Measurements from ENCODE around the gene DLG2. TPM values are rescaled to one million over a fixed set of nuclear protein-coding genes. Genes with fewer than 3 reads are reported as not detected.

Gene DLG2
- total and polyA plus RNA-seq, 7 donors = 0.60 to 25.8 (median 9.7) TPM; not detected in 1

GRCh38 chr11:83908298-83908856 lies 1718.8 kb downstream of the DLG2 start:
- no peaks in the 10 kb centered on the region for H3K36me3 ChIP-seq
- intact Hi-C loops (cut with DNase I) = no loop called here
- DNase-seq = no peak
- WGBS, 2 donors = 69 to 85% methylated on average over 7 of the region's 7 CpGs
- no peaks in the 10 kb centered on the region for H3K27me3 ChIP-seq
- no peaks in the 10 kb centered on the region for H3K9me3 ChIP-seq
- H3K4me1 ChIP-seq = no peaks in the 10 kb centered on the region
- TF ChIP-seq, protein P1, sequence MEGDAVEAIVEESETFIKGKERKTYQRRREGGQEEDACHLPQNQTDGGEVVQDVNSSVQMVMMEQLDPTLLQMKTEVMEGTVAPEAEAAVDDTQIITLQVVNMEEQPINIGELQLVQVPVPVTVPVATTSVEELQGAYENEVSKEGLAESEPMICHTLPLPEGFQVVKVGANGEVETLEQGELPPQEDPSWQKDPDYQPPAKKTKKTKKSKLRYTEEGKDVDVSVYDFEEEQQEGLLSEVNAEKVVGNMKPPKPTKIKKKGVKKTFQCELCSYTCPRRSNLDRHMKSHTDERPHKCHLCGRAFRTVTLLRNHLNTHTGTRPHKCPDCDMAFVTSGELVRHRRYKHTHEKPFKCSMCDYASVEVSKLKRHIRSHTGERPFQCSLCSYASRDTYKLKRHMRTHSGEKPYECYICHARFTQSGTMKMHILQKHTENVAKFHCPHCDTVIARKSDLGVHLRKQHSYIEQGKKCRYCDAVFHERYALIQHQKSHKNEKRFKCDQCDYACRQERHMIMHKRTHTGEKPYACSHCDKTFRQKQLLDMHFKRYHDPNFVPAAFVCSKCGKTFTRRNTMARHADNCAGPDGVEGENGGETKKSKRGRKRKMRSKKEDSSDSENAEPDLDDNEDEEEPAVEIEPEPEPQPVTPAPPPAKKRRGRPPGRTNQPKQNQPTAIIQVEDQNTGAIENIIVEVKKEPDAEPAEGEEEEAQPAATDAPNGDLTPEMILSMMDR (IDR thresholded peaks at IDR 0.05) = no peak
- TF ChIP-seq POLR2AphosphoS5 (IDR thresholded peaks at IDR 0.05) = no peak
- TF ChIP-seq EP300 (IDR thresholded peaks at IDR 0.05) = no peak
- TF ChIP-seq POLR2A (IDR thresholded peaks at IDR 0.05) = no peak
- H3K4me3 ChIP-seq = no peak overlapping the region
- H3K27ac ChIP-seq = no peak overlapping the region

GRCh38 chr11:83895516-83895915 lies 1731.6 kb downstream of the DLG2 start:
- H3K27ac ChIP-seq = no peak overlapping the region
- no peak overlapping the region for H3K4me3 ChIP-seq
- H3K27me3 ChIP-seq = no peaks in the 10 kb centered on the region
- TF ChIP-seq POLR2A (IDR thresholded peaks at IDR 0.05) (no peak), EP300 (IDR thresholded peaks at IDR 0.05) (no peak), POLR2AphosphoS5 (IDR thresholded peaks at IDR 0.05) (no peak)
- TF ChIP-seq, protein P1 (IDR thresholded peaks at IDR 0.05) = no peak
- H3K4me1 ChIP-seq = no peaks in the 10 kb centered on the region
- no peaks in the 10 kb centered on the region for H3K9me3 ChIP-seq
- no peak for DNase-seq
- no peaks in the 10 kb centered on the region for H3K36me3 ChIP-seq
- intact Hi-C loops (cut with DNase I) = no loop called here

- DNase-seq = no peak
- Histone ChIP-seq H3K4me3 (no peak overlapping the region), H3K27ac (no peak overlapping the region), H3K4me1 (no peaks in the 10 kb centered on the region), H3K27me3 (no peaks in the 10 kb centered on the region), H3K36me3 (no peaks in the 10 kb centered on the region), H3K9me3 (no peaks in the 10 kb centered on the region)
- intact Hi-C loops (cut with DNase I) = no loop called here
- TF ChIP-seq POLR2A (IDR thresholded peaks at IDR 0.05) (no peak), POLR2AphosphoS5 (IDR thresholded peaks at IDR 0.05) (no peak), EP300 (IDR thresholded peaks at IDR 0.05) (no peak)
- TF ChIP-seq, protein P1 (IDR thresholded peaks at IDR 0.05) = no peak
- WGBS, 2 donors = 86 to 90% methylated on average over 1 of the region's 1 CpG
These were observed 1745.7 kb downstream of the DLG2 start for GRCh38 chr11:83881428-83881827.

DNA sequence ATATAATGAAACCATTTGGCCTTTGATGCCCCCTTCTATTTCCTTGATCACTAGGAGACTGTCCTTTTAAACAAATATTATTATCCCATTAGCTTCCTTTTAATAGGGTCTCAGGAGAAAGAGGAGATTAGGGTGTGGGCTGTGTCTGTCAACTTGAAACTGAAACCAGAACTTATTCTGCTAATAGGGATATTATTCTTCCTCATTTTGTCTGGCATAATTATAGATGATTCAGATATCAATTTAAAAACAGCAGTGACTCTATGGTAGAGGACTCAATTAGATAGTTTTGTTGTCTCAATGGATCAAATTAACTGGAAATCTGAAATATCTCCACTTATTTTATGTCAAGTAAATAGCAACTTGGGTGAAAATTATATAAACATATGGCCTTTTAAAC lies 1756.1 kb downstream of the DLG2 start:
- Histone ChIP-seq H3K4me1 (no peaks in the 10 kb centered on the region), H3K9me3 (no peaks in the 10 kb centered on the region), H3K36me3 (no peaks in the 10 kb centered on the region), H3K4me3 (no peak overlapping the region), H3K27ac (no peak overlapping the region), H3K27me3 (no peaks in the 10 kb centered on the region)
- no peak for DNase-seq
- intact Hi-C loops (cut with DNase I) = no loop called here
- TF ChIP-seq POLR2A (IDR thresholded peaks at IDR 0.05) (no peak), EP300 (IDR thresholded peaks at IDR 0.05) (no peak), POLR2AphosphoS5 (IDR thresholded peaks at IDR 0.05) (no peak)
- TF ChIP-seq, protein P1 (IDR thresholded peaks at IDR 0.05) = no peak

- intact Hi-C loops (cut with DNase I) = no loop called here
- TF ChIP-seq, protein P1 (IDR thresholded peaks at IDR 0.05) = no peak
- TF ChIP-seq POLR2AphosphoS5 (IDR thresholded peaks at IDR 0.05) = no peak
These were observed 1760.5 kb downstream of the DLG2 start for GRCh38 chr11:83866655-83867054.

More at GRCh38 chr11:83866655-83867054, 1760.5 kb downstream of the DLG2 start:
- Histone ChIP-seq H3K9me3 (no peaks in the 10 kb centered on the region), H3K27ac (no peak overlapping the region), H3K27me3 (no peaks in the 10 kb centered on the region), H3K4me1 (peaks cover 0 to 5% (median 0%) of the 10 kb centered on the region in 4 donors), H3K4me3 (no peak overlapping the region), H3K36me3 (no peaks in the 10 kb centered on the region)
- 76 to 83% methylated on average over 5 of the region's 5 CpGs for WGBS, 2 donors
- no peak for DNase-seq

Measured in sigmoid colon (tissue), 7 donors.